ENCODE data around the gene ZC3H12D. TPM values are rescaled to one million over a fixed set of nuclear protein-coding genes. Genes with fewer than 3 reads are reported as not detected.

The ZC3H12D gene
- total and polyA plus RNA-seq, 2 of the 13 experiments (the other 11 are each of a cell fraction or from before 2014, with no cell fraction given) = 1.2 to 2.7 TPM

Small RNA genes lying within 50 kb of the gene (small RNA-seq; reads per million reads assigned to genes)
- gene RNU7-3P (ENCODE audit: insufficient read depth in 2 of 3, insufficient read length in 3 of 3, low read depth in 2 of 3, low replicate concordance in 1 of 3) = 0 reads per million in 3 experiments

Other genes starting within 250 kb of the ZC3H12D start
- 23.7 and 44.3 TPM in 2 replicates for gene TAB2, start 167.3 kb downstream of the ZC3H12D start, total RNA-seq (2016; rRNA removed; fragmentation: Illumina TruSeq; extraction: Trizol)
- gene TAB2, start 167.3 kb downstream of the ZC3H12D start, polyA plus RNA-seq (2011; rRNA removed) = 38.1 and 50.2 TPM in 2 replicates
- 0.38 and 1.2 TPM in 2 replicates for gene SUMO4, start 84.8 kb downstream of the ZC3H12D start, total RNA-seq (2016; rRNA removed; fragmentation: Illumina TruSeq; extraction: Trizol)
- 0.10 and 0.22 TPM in 2 replicates for gene SUMO4, start 84.8 kb downstream of the ZC3H12D start, polyA plus RNA-seq (2011; rRNA removed)
- gene PPIL4, start 61.0 kb upstream of the ZC3H12D start, total RNA-seq (2016; rRNA removed; fragmentation: Illumina TruSeq; extraction: Trizol) = 46.0 and 67.8 TPM in 2 replicates
- gene PPIL4, start 61.0 kb upstream of the ZC3H12D start, polyA plus RNA-seq (2011; rRNA removed) = 5.2 and 5.5 TPM in 2 replicates
- gene GINM1, start 81.4 kb upstream of the ZC3H12D start, total RNA-seq (2016; rRNA removed; fragmentation: Illumina TruSeq; extraction: Trizol) = 15.4 and 27.5 TPM in 2 replicates
- gene GINM1, start 81.4 kb upstream of the ZC3H12D start, polyA plus RNA-seq (2011; rRNA removed) = 17.5 and 19.4 TPM in 2 replicates
- 25.3 and 31.2 TPM in 2 replicates for gene KATNA1, start 163.7 kb upstream of the ZC3H12D start, total RNA-seq (2016; rRNA removed; fragmentation: Illumina TruSeq; extraction: Trizol)
- gene KATNA1, start 163.7 kb upstream of the ZC3H12D start, polyA plus RNA-seq (2011; rRNA removed) = 11.4 and 14.8 TPM in 2 replicates
- 12.6 and 16.4 TPM in 2 replicates for gene LATS1, start 233.1 kb upstream of the ZC3H12D start, total RNA-seq (2016; rRNA removed; fragmentation: Illumina TruSeq; extraction: Trizol)
- gene LATS1, start 233.1 kb upstream of the ZC3H12D start, polyA plus RNA-seq (2011; rRNA removed) = 9.9 TPM in 2 replicates

Measured in HepG2 (cell line).